HG02610 (cell line): Measurements from ENCODE around the gene ETS2.

Source experiments
- ATAC-seq: cut with Tn5 transposase; IDR thresholded peaks from one replicate; pipeline ENCODE4 v1.9.1; 2021; ENCODE audit warnings: mild to moderate bottlenecking, moderate library complexity; ENCODE audit not compliant: unreplicated experiment

Gene ETS2

DNA sequence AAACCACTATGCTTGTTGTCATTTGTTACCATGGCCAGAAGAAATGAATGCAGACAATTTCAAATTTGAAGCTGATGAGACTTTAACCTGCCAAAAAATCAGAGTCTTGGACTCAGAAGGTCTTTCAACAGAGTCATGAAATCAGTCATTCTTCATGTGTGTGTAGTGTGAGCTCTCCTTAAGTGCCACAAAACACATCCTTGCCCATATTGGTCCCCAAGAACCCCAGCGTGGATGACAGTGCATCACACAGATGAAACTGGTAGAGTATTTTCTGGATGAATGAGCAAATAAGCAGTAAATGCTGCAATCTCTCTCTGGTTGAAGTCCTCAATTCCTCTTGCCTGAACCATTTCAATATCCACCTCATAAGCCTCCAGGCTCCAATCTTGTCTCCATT is 28.7 kb upstream of the ETS2 start:
- ATAC-seq = no peak

DNA sequence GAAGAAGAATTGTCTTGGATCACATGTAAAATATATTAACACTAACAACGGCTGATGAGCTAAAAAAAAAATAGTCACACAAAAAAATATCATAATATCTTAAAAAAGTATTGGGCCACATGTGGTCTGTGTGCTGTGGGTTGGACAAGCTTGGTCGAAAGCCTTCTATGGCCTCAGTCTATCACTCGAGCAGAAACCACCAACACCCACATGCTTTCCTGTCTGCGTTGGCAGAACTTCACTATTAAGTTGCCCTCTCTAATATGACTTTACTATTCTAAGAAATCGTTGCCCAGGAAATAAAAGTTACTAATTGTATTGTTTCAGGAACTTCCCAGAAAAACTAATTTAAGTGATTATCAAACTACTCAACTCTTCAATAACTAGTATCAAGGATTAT is 28.2 kb upstream of the ETS2 start:
- no peak for ATAC-seq

GRCh38 chr21:38780879-38781278 is 24.9 kb upstream of the ETS2 start:
- ATAC-seq = peak; percentile 86

GRCh38 chr21:38784458-38785266 is 21.1 kb upstream of the ETS2 start:
- ATAC-seq = no peak

DNA sequence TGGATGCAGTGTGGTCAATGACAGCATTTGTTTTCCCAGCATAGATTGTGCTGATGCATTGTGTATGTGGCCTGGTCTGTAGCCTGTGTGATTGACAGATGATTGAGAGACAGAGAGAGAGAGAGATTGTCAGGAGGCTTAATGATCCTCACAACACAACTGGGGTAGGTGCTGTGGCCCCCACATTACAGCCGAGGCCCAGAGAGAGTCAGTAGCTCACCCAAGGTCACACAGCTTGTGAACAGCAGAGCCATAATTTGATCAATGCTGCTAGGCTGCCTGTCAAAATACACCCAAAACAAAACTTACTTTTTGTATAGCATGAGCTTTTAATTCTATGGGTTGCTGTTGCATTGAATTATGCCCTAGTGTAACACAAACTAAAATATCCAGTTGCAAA is 20.2 kb upstream of the ETS2 start:
- no peak for ATAC-seq

GRCh38 chr21:38787016-38787415 is 18.7 kb upstream of the ETS2 start:
- ATAC-seq = no peak

GRCh38 chr21:38787461-38788274 is 18.1 kb upstream of the ETS2 start:
- ATAC-seq = no peak

DNA sequence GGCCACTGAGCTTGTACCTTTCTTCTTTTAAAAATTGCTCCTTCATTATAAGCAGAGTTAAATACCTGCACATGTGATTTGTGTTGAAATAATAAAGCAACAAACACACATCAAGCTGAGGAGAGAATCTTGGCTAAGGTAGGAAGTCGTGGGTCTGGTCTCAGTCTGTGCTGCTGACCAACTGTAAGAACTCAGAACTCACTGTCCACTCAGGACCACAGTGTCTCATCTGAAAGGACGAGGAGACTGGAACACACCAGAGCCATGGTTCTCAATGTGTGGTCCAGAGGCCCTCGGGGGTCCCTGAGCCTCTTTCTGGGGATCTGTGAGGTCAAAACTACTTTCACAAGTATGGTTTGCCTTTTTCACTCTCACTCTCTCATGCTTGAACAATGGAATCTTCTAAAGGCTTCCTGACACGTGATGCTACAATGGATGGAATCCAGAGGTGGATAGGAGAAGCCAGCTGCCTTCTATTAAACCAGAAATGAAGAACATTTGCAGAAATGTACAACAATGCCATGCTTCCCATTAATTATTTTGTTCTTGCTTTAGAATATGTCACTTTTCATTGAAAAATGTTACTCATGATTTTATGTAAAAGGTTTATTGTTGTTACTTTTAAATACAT is 17.3 kb upstream of the ETS2 start:
- no peak for ATAC-seq

- no peak for ATAC-seq
Measured at GRCh38 chr21:38789275-38789674, 16.5 kb upstream of the ETS2 start.

DNA sequence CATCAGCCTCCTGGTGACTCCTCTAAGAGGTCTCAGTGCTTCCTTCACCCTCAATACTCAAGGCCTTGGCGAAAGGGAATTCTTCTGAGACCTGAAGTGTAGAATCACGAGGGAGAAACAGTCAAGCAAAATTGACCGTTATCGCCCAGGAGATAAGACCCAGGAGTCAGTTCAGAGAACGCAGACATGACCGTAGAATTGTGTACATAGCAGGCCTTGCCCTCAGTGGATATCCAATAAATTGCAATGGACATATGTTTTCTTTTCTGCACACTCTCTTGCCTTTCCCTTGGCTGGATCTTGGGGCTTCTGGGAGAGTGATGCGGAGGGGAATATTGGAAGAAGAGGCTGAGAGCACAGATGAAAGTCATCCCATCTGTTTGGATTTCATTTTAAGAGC is 15.7 kb upstream of the ETS2 start:
- no peak for ATAC-seq

DNA sequence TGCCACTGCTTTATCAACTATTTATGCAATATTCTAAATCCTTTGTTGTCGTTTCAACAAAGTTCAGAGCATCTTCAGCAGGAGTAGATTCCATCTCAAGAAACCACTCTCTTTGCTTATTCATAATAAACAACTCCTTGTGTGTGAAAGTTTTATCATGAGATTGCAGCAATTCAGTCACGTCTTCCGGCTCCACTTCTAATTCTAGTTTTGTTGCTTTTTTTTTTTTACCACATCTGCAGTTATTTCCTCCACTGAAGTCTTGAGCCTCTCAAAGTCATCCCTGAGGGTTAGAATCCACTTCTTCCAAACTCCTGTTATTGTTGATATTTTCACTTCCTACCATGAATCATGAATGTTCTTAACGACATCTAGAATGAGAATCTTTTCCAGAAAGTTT is 14.8 kb upstream of the ETS2 start:
- ATAC-seq = no peak

DNA sequence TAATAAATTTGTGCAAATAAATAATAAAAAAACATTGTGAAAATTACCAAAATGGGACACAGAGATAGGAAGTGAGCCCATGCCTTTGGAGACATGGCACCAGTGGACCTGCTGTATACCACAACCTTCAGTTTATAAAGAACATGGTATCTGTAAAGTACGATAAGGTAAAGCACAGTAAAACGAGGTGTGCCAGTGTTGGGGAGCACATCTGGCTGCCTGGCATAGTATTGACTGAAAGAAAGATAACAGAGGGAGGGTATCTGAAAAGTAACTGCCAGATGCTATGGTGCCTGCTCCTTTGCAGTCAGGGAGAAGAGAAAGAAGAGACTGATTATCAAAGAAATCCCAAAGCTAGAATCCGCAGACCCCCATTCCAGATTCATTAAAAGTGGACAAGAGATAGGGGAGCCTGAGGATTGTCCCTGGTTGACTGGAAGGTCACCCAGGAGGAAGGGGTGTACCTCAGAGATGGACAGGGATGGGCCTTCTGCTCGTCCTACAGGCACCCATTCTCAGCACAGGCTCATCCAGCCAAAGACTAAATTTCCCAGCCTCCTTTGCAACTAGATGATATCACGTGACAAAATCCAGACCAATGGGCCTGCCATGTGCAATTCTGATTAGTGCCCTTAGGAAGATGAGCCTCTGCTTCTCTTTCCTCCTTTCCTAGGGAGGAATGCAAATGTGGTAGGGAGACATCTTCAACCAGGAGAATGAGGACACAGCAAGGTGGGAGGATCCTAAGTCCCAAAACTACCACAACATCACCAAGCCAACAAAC is 12.9 kb upstream of the ETS2 start:
- no peak for ATAC-seq

DNA sequence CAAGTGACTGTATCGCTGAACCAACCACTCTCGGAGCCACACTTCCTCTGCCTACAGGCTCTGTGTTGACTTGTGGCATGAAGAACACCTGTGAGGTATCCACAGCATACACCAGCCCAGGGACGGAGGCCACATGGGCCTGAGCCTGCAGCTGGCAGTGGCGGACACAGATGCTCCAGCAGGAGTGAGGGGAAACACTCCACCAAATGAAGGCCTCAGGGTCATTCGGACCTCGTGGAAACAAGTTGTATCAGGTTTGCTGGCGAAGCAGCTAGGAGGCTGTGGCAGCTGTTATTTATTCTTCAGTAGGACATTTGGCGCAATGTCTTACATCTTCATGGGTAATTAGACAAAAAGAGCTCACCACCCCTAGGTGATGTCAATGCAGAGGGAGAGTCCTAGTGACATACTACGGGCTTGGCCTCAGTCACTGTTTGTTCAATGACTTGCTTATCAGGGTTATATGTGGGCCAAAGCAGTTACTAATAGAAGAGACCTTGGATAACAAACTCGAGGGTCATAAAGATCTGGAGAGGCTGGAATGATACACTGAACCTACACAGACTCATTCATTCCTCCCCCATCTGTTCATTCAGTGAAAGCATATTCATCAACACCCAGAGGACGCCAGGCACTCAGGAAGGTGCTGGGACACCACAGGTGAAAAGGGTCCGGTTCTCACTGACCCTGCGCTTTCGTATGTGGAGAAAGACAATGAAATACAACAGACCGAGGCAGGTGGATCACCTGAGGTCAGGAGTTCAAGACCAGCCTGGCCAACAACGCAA is 11.6 kb upstream of the ETS2 start:
- no peak for ATAC-seq

DNA sequence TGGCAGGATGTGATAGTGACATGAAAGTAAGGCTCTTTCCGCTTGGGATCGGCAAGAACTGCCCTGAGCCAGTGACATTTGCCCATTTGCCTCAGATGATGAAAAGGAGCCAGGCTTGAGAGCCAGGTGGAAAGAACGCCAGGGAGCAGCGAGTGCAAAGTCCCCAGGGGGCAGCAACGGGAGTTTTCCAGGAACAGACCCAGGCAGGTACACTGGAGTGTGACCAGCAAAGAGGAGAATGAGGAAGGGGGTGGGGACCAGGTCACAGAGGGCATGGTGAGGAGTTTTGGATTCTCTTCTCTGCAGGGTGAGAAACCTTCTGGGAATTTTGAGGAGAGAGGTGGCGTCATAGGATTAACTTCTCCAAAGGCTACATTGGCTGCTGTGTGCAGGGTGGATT is 10.8 kb upstream of the ETS2 start:
- no peak for ATAC-seq

DNA sequence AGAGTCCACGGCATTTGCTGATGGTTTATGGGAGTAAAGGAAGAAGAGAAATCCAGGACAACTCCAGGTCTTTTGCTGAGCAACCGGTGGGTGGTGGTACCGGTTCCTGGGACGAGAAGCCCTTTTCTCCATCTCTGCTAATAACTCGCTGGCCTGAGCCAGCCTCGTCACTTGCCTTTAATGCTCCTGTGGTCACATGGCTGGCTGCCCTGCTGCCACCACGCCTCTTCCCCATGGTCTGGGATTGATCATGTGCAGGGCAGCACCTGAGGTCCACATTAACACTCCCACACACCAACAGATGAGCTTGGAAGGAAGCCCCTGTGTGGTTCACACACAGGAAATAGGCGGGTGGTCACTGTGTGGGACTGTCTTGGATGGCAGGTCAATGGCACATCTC is 10.3 kb upstream of the ETS2 start:
- no peak for ATAC-seq

GRCh38 chr21:38796424-38796823 is 9.3 kb upstream of the ETS2 start:
- no peak for ATAC-seq

DNA sequence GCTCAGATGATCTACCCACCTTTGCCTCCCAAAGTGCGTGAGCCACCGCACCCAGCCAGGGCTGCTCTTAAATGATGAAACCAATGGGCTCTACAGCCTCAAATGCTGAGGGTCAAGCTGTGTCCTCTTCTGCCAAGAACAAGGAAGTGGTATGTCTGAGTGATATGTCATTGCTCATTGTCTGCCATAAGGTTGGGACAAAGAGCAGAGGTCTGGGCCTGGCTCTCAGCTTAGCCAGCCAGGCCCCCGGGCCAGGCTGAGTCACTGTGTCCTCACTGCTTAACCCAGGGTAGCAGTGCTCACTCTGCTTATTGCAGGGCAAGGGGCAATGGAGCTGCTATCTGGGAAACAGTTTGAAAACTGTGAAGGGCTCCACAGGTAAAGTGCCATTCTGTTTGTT is 8.3 kb upstream of the ETS2 start:
- ATAC-seq = no peak

DNA sequence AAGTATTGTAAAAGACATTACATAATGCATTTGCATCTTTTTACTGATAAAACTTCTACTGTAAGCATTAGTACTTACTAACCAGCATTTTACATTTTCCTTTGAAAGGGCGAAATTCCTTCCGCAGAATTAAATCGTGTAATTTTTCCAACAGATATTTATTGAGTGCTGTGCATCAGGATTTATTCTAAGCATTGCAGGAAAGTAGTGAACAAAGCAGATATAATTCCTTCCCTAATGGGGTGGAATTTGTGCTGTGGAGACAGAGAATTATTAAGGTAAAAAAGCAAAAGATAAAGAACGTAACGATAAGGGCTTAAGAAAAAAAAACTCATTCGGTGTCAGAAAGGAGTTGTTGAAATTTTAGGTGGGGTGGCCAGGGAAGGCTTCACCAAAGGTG is 7.6 kb upstream of the ETS2 start:
- no peak for ATAC-seq

DNA sequence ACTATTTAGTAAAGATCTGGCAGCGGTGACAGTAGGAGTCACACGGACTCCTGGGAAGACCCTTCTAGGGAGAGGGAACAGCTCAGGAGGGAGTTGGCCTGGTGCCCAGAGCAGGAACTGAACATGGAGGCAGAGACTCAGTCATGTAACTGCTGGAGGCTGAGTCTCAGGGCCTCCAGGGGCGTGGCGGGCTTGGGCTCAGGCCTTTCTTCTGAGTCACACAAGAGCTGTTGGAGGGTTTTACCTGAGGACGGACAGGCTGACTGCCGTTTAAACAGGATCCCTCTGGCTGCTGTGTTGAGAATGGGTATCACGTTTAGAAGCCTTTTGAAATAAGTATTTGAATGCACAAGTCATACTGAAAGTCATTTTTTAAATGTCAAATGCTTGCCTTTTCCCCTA is 7.2 kb upstream of the ETS2 start:
- no peak for ATAC-seq

GRCh38 chr21:38800046-38800758 is 5.5 kb upstream of the ETS2 start:
- ATAC-seq = no peak
